ACC112 (cell line): ENCODE data around the gene MAGI1.
A peak's percentile ranks its signal among the peaks of the same experiment; 100 is the strongest.

Experiments used
- H2AFZ ChIP-seq: fragments of 200-600 bp; sonication (generic); one replicate; pipeline ENCODE4 v1.6.0; 2017; ENCODE audit warnings: antibody characterized with exemption, low read length; ENCODE audit not compliant: unreplicated experiment
- H3K27ac ChIP-seq: fragments of 200-600 bp; sonication (generic); 2 replicates; pipeline ENCODE4 v1.5.1; 2014; ENCODE audit warnings: low read depth, mild to moderate bottlenecking, antibody characterized with exemption, low read length, moderate library complexity
- H3K27me3 ChIP-seq: fragments of 200-600 bp; sonication (generic); 2 replicates; pipeline ENCODE4 v1.6.1; 2014; ENCODE audit warnings: mild to moderate bottlenecking, antibody characterized with exemption, low read length, moderate library complexity, mixed read lengths; ENCODE audit not compliant: insufficient read depth
- H3K36me3 ChIP-seq: fragments of 200-600 bp; sonication (generic); 2 replicates; pipeline ENCODE4 v1.6.1; 2016; ENCODE audit warnings: mild to moderate bottlenecking, antibody characterized with exemption, low read length, moderate library complexity, mixed read lengths; ENCODE audit not compliant: insufficient read depth
- H3K4me1 ChIP-seq: fragments of 200-600 bp; sonication (generic); one replicate; pipeline ENCODE4 v1.6.1; 2016; ENCODE audit warnings: low read length, mixed read lengths; ENCODE audit not compliant: insufficient read depth, unreplicated experiment, control insufficient read depth
- H3K4me3 ChIP-seq: fragments of 200-600 bp; sonication (generic); 2 replicates; pipeline ENCODE4 v1.5.1; 2014; ENCODE audit warnings: mild to moderate bottlenecking, low read depth, low read length
- H3K79me2 ChIP-seq: fragments of 200-600 bp; sonication (generic); one replicate; pipeline ENCODE4 v1.6.0; 2016; ENCODE audit warnings: low read length; ENCODE audit not compliant: control insufficient read depth, unreplicated experiment, insufficient read depth

The MAGI1 gene

DNA sequence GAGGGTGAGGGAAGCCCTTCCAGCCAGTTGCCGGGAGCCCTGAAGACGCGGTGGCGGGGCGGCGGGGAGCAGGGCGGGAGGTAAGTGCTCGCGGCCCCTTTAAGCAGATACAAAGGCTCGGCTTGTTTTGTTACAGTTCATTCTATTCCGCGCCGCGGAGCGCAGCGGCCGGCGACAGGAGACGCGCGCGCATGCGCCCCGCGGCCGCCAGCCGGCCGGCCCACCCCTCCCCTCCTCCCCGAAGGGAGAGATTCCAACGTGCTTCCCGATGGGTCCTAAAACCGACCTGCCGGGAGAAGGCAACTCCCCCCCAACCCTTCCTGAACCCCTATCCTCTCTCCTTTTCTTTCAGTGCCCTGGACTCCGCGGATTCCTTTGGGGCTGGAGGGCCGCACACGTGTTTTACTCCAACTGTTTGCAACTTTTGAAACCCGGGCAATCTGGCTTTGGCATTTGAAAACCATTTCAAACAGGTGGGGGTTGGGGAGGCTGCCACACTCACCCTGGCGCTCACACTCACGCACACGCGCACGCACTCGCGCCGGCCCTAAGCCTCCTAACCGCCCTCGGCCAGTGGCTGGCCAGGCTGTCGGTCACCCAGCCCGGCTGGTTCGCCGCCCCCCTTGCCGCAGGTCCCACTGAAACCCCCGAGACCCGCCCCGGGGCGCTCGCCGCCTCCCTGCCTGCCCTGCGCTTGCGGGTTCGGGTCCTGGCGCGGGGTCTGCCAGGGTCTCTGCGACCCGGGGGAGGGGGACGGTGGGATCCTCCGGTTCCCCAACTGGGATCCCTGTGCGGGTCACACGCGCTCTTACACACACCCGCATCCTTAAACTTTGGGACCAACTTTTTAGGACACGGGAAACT lies at the start of gene MAGI1:
MAGI1 (minus strand) TSS at position 193 of the 864 bp plus-strand sequence. CDS start 610 bp downstream, outside the sequence.
- Histone ChIP-seq H3K36me3 (no peaks in the 10 kb centered on the region), H3K27me3 (no peaks in the 10 kb centered on the region), H3K4me1 (peaks cover 47% of the 10 kb centered on the region), H3K27ac (peak within 1 kb of the TSS; percentile 74), H3K4me3 (peak within 1 kb of the TSS; percentile 98), H3K79me2 (peaks cover 40% of the 10 kb centered on the region), H2AFZ (peak within 1 kb of the TSS; percentile 99)

DNA sequence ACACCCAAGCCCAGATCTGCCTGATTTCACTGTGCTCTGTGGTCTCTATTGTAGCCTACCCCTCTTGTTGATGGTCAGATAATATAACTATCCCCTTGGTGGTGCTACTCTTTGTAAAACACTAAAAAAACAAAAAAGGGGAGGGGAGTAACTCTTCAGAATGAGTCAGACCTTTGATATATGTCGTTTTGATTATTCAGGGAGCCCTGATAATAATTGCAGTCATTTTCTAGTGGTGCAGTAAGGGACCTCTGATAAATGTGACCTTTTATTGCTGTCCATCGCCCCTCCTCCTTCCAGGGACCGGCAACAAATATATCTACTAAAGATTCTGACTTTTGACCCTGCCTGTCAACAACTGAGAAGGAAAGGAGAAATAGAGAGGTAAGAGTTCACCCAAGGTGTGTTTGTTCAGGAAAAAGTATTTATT lies 45.1 kb upstream of the MAGI1 start:
- H3K4me1 ChIP-seq = peaks cover 15% of the 10 kb centered on the region
- no peak overlapping the region for H3K27ac ChIP-seq
- no peak overlapping the region for H3K4me3 ChIP-seq
- no peak overlapping the region for H2AFZ ChIP-seq
- H3K79me2 ChIP-seq = no peaks in the 10 kb centered on the region
- no peaks in the 10 kb centered on the region for H3K36me3 ChIP-seq
- no peaks in the 10 kb centered on the region for H3K27me3 ChIP-seq

DNA sequence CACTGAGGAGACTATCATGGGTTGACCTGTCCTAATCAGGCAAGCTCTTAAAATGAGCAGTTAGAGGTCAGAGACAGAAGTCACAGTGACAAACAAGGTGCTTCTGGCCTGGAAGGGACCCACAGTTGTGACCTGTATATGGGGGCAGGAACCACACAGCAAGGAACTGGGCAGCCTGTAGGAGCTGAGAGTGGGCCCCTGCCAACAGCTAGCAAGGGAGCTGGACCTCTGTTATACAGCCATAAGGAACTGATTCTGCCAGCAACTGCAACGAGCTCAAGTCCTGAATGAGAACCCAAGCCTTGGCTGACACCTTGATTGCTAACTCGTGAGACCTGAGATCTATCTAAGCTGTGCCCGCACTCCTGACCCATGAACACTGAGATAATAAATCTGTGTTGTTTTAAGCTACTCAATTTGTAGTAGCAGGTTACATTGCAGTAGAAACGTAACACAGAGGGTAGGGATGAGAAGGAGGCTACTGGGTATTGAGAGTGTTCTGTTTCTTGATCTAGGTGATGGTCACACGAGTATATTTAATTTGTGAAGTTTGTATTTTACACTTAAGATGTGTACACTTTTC lies 44.5 kb upstream of the MAGI1 start:
- Histone ChIP-seq H3K36me3 (no peaks in the 10 kb centered on the region), H3K4me1 (peaks cover 15% of the 10 kb centered on the region), H3K27ac (no peak overlapping the region), H3K79me2 (no peaks in the 10 kb centered on the region), H3K27me3 (no peaks in the 10 kb centered on the region), H3K4me3 (no peak overlapping the region), H2AFZ (no peak overlapping the region)

DNA sequence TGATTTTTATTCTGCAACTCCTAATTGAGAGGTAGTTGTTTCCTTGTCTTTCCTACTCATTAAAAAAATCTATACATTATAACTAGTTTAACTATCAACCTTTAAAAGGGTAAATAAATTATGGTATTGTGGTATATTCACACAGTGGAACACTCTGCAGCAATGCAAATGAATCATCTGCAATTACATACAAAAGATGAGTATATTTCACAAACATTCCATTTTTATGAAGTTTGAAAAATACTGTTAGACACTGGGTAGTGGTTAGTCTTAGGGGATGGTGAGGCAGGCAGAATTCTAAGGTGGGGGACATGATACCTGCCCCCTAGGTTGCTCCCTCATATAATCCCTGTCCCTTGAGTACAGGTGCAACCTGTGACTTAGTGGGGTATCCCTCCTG lies 44.0 kb upstream of the MAGI1 start:
- H2AFZ ChIP-seq = no peak overlapping the region
- no peaks in the 10 kb centered on the region for H3K27me3 ChIP-seq
- H3K4me1 ChIP-seq = peaks cover 15% of the 10 kb centered on the region
- no peaks in the 10 kb centered on the region for H3K79me2 ChIP-seq
- no peak overlapping the region for H3K27ac ChIP-seq
- H3K36me3 ChIP-seq = no peaks in the 10 kb centered on the region
- no peak overlapping the region for H3K4me3 ChIP-seq

DNA sequence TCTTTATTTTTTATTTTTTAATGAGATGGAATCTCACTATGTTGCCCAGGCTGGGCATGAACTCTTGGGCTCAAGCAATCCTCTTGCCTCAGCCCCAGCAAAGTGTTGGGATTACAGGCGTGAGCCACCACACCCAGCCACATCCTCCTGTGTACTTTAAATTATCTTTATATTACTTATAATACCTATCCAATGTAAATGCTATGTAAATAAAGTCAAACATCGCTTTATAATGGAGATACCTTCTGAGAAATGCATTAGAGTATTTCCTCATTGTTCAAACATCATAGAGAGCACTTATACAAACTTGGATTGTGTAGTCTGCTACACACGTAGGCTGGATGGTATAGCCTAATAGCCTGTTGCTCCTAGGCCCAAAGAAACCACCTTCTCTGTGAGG lies 41.4 kb upstream of the MAGI1 start:
- Histone ChIP-seq H3K4me3 (no peak overlapping the region), H3K4me1 (peaks cover 21% of the 10 kb centered on the region), H2AFZ (no peak overlapping the region), H3K36me3 (no peaks in the 10 kb centered on the region), H3K27ac (no peak overlapping the region), H3K79me2 (no peaks in the 10 kb centered on the region), H3K27me3 (no peaks in the 10 kb centered on the region)

DNA sequence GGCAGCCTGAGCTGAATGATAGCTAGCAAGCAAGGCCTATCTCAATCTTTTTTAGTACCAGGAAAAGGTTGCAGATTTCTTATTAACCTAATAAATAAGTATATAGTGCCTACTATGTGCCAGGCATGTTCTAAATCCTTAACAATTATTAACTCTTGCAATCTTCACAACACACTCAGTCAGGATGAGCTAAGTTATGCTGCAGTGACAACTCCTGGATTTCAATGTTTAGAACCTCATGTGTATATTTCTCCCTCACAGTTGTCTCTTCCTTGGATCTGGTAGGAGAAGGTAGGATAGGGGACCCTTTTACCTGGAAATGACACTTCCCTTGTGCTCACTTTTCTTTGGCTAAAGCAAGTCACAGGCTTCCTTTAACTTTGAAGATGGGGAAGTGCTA lies 39.3 kb upstream of the MAGI1 start:
- Histone ChIP-seq H3K79me2 (no peaks in the 10 kb centered on the region), H3K27me3 (no peaks in the 10 kb centered on the region), H3K4me3 (no peak overlapping the region), H3K27ac (no peak overlapping the region), H3K4me1 (peaks cover 12% of the 10 kb centered on the region), H2AFZ (no peak overlapping the region), H3K36me3 (no peaks in the 10 kb centered on the region)

DNA sequence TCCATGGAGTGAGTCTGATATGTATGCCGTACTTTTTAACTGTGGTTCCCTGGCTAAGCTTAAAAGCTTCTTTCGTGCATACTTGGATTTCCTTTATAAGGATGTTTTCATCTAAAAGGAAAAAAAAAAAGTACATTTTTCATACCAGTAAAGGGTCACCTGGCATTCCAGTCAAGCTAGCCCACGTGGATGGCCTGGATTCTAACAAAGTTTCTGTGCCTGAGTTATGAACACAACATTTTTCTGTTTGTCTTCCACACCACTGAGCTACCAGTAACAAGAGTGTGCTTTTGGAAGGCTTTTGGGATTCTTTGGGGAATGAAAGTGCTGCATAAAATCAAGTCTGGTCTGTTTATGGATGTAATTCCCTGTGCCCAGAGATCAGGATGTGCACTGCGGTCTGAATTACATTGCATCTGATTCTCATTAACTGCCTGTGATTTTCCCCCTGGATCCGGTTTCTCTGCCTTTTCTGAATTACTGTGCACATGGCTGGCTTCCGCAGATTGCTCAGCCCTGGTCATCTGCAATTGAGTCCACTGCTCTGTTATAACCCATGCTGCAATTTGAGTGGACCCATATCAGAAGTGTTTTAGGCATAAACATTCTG lies 38.2 kb upstream of the MAGI1 start:
- Histone ChIP-seq H3K36me3 (no peaks in the 10 kb centered on the region), H3K4me3 (no peak overlapping the region), H2AFZ (peak overlapping the region; percentile 31), H3K27ac (no peak overlapping the region), H3K4me1 (peaks cover 8% of the 10 kb centered on the region), H3K27me3 (no peaks in the 10 kb centered on the region), H3K79me2 (no peaks in the 10 kb centered on the region)

DNA sequence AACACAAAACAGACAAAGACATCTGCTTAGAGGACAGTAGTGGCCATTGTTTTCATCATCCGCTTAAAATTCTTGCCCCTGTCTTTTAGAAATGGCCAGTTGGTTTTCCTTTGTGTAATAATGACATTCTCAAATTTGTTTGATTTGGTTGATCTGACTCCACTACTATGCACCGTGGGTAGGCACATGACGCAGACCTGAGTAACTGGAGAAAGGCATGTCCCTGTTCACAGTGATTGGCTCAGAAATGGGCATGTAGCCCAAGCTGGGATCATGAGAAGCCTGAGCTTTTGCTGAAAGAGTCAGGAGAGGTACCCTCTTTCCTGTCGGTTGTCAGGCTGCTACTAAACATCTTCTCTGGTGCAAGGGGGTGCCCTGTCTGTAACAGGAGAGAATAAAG lies 36.6 kb upstream of the MAGI1 start:
- Histone ChIP-seq H3K4me1 (peaks cover 8% of the 10 kb centered on the region), H3K36me3 (no peaks in the 10 kb centered on the region), H2AFZ (peak overlapping the region; percentile 8), H3K79me2 (no peaks in the 10 kb centered on the region), H3K4me3 (no peak overlapping the region), H3K27ac (no peak overlapping the region), H3K27me3 (no peaks in the 10 kb centered on the region)

DNA sequence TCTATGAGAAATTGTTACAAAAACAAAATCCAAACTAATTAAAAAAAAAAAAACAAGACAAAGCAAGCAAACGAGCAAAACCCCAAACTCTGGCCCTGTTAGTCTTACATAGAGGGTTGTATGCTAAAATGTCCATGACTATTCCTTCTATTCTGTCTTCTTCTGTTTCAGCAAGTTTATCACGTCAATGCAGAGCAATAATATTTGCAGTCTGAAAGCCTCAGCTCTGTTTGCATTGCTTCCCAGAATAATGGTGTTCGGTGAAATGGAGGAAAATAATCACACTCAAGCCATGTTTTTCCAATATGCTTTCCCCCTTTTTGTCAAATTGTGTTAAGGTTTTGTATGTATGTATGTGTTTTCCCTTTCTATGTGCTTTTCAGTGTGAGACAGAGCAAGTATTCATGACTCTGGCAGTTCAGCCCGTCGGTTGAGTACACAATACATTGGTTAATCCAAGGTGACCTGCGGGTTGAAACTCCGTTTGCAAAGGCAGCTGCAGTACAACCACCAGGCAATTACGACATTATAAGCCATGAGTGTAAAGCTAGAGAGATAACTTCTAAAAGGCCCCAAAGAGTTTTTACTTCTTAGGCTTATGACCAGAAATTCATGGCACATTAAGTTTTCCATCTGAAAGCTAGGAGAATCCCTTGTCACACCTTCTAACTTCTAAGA lies 34.9 kb upstream of the MAGI1 start:
- H3K27me3 ChIP-seq = no peaks in the 10 kb centered on the region
- no peak overlapping the region for H3K27ac ChIP-seq
- H3K79me2 ChIP-seq = no peaks in the 10 kb centered on the region
- no peak overlapping the region for H3K4me3 ChIP-seq
- H2AFZ ChIP-seq = no peak overlapping the region
- H3K36me3 ChIP-seq = no peaks in the 10 kb centered on the region
- H3K4me1 ChIP-seq = peaks cover 8% of the 10 kb centered on the region

DNA sequence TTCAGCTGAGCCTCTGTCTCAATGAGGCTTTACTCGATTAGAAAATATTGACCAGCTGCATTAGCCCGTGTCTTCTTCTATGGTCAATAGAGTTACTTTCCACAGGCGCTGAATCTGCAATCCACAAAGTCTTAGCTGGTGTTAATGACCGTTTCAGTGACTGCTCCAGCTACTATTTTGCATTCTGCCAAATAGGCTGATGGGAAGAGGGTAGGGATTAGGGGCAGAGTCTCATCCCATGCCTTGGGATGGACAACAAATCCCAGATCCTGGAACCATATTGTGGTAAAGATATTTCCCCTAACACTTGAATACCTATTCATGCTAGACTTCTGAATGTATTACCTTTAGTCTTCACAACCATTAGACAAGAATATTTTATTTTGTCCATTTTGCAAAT lies 29.5 kb upstream of the MAGI1 start:
- H3K27ac ChIP-seq = no peak overlapping the region
- H2AFZ ChIP-seq = no peak overlapping the region
- no peaks in the 10 kb centered on the region for H3K79me2 ChIP-seq
- peaks cover 3% of the 10 kb centered on the region for H3K4me1 ChIP-seq
- H3K27me3 ChIP-seq = no peaks in the 10 kb centered on the region
- H3K36me3 ChIP-seq = no peaks in the 10 kb centered on the region
- H3K4me3 ChIP-seq = no peak overlapping the region
